ENCODE data around the gene GCK.

Gene GCK

GRCh38 chr7:44140341-44140740 is 48.9 kb downstream of the GCK start:
- TF ChIP-seq CTCF (IDR thresholded peaks at IDR 0.05; ENCODE audit: low read depth, low read length, missing control alignments): no peak
- Histone ChIP-seq H3K4me3 (ENCODE audit: low read depth, low read length) (no peak overlapping the region), H3K27ac (no peak overlapping the region), H3K27me3 (replicated peaks) (no peaks in the 10 kb centered on the region), H3K36me3 (replicated peaks) (no peaks in the 10 kb centered on the region)
- in situ Hi-C loops (cut with HindIII; ENCODE audit: low pct_ligation_motif_present, low sequenced_read_pairs): no loop called here
- DNase-seq: no peak

GRCh38 chr7:44139311-44140010 is 49.8 kb downstream of the GCK start:
- H3K27ac ChIP-seq: no peak overlapping the region
- in situ Hi-C loops (cut with HindIII; ENCODE audit: low pct_ligation_motif_present, low sequenced_read_pairs): no loop called here

GRCh38 chr7:44138698-44139097 is 50.5 kb downstream of the GCK start:
- no peak for DNase-seq
- no peak overlapping the region for H3K4me3 ChIP-seq (ENCODE audit: low read depth, low read length)
- H3K36me3 ChIP-seq (replicated peaks): no peaks in the 10 kb centered on the region
- no peaks in the 10 kb centered on the region for H3K27me3 ChIP-seq (replicated peaks)
- in situ Hi-C loops (cut with HindIII; ENCODE audit: low pct_ligation_motif_present, low sequenced_read_pairs): no loop called here
- TF ChIP-seq CTCF (IDR thresholded peaks at IDR 0.05; ENCODE audit: low read depth, low read length, missing control alignments): no peak
- no peak overlapping the region for H3K27ac ChIP-seq

More at GRCh38 chr7:44139311-44140010, 49.8 kb downstream of the GCK start:
- Histone ChIP-seq H3K27me3 (replicated peaks) (no peaks in the 10 kb centered on the region), H3K36me3 (replicated peaks) (no peaks in the 10 kb centered on the region), H3K4me3 (ENCODE audit: low read depth, low read length) (no peak overlapping the region)
- TF ChIP-seq CTCF (IDR thresholded peaks at IDR 0.05; ENCODE audit: low read depth, low read length, missing control alignments): no peak
- DNase-seq: no peak

- no peaks in the 10 kb centered on the region for H3K36me3 ChIP-seq (replicated peaks)
- TF ChIP-seq CTCF (IDR thresholded peaks at IDR 0.05; ENCODE audit: low read depth, low read length, missing control alignments): no peak
- no peaks in the 10 kb centered on the region for H3K27me3 ChIP-seq (replicated peaks)
- no peak for DNase-seq
- in situ Hi-C loops (cut with HindIII; ENCODE audit: low pct_ligation_motif_present, low sequenced_read_pairs): no loop called here
- no peak overlapping the region for H3K27ac ChIP-seq
- no peak overlapping the region for H3K4me3 ChIP-seq (ENCODE audit: low read depth, low read length)
Observed at GRCh38 chr7:44136731-44137130, 52.5 kb downstream of the GCK start.

GRCh38 chr7:44134943-44135628 is 54.2 kb downstream of the GCK start:
- Histone ChIP-seq H3K4me3 (ENCODE audit: low read depth, low read length) (no peak overlapping the region), H3K27ac (no peak overlapping the region), H3K36me3 (replicated peaks) (no peaks in the 10 kb centered on the region), H3K27me3 (replicated peaks) (no peaks in the 10 kb centered on the region)
- no peak for TF ChIP-seq CTCF (IDR thresholded peaks at IDR 0.05; ENCODE audit: low read depth, low read length, missing control alignments)
- DNase-seq: no peak
- in situ Hi-C loops (cut with HindIII; ENCODE audit: low pct_ligation_motif_present, low sequenced_read_pairs): no loop called here

All from brain microvascular endothelial cell (primary cell).